WTC11 (cell line): ENCODE data around the gene ERP29. TPM values are rescaled to one million over a fixed set of nuclear protein-coding genes. Genes with fewer than 3 reads are reported as not detected.

ENCODE experiments used
- ATAC-seq: fragments of 200-7000 bp; cut with Tn5 transposase; 2 replicates; pipeline ENCODE4 v1.10.0; 2021; ENCODE audit warnings: mild to moderate bottlenecking, moderate library complexity
- CTCF ChIA-PET: fragments of 300-600 bp; sonication (Branson Sonifier 250); formaldehyde crosslinking; loops from one replicate; lab custom pipeline; 2021; ENCODE audit warnings: antibody characterized with exemption; lab: Charles Lee
- POLR2A ChIA-PET: fragments of 350-600 bp; sonication (Branson Sonifier 250); formaldehyde crosslinking; loops from one replicate; lab custom pipeline; 2021; ENCODE audit warnings: antibody characterized with exemption; lab: Charles Lee
- DNase-seq: peaks from one replicate; pipeline ENCODE4 v3.0.0; 2021; ENCODE audit warnings: low spot score
- H3K27ac Mint-ChIP-seq: 2 replicates; pipeline ENCODE4 v1.8.0; 2021; ENCODE audit warnings: mixed read lengths
- H3K27me3 Mint-ChIP-seq: 2 replicates; pipeline ENCODE4 v1.8.0; 2021; ENCODE audit warnings: low read depth, mild to moderate bottlenecking, moderate library complexity, mixed read lengths
- H3K36me3 Mint-ChIP-seq: 2 replicates; pipeline ENCODE4 v1.8.0; 2021; ENCODE audit warnings: mixed read lengths
- H3K4me1 Mint-ChIP-seq: 2 replicates; pipeline ENCODE4 v1.8.0; 2022; ENCODE audit warnings: mixed read lengths
- H3K4me3 Mint-ChIP-seq: 2 replicates; pipeline ENCODE4 v1.8.0; 2021; ENCODE audit warnings: mild to moderate bottlenecking, moderate library complexity, mixed read lengths
- H3K9me3 Mint-ChIP-seq: 2 replicates; pipeline ENCODE4 v1.8.0; 2021; ENCODE audit warnings: mixed read lengths
- EMX1 ChIP-seq: fragments of 250-450 bp; sonication (Bioruptor Pico); IDR thresholded peaks from 2 replicates; pipeline ENCODE4 v1.8.0; 2021; ENCODE audit warnings: mild to moderate bottlenecking
- FOXJ3 ChIP-seq: sonication (generic); formaldehyde crosslinking; IDR thresholded peaks from 2 replicates; pipeline ENCODE4 v1.9.0; 2021; ENCODE audit warnings: missing genetic modification reagents, mild to moderate bottlenecking, borderline replicate concordance
- FOXP1 ChIP-seq: sonication (generic); formaldehyde crosslinking; IDR thresholded peaks from 2 replicates; pipeline ENCODE4 v1.8.0; 2022; ENCODE audit warnings: missing genetic modification reagents, mild to moderate bottlenecking, moderate library complexity, borderline replicate concordance
- GABPB1 ChIP-seq: sonication (generic); formaldehyde crosslinking; IDR thresholded peaks from 2 replicates; pipeline ENCODE4 v1.8.1; 2023; ENCODE audit warnings: mild to moderate bottlenecking, missing genetic modification reagents
- JUN ChIP-seq: sonication (generic); formaldehyde crosslinking; IDR thresholded peaks from 2 replicates; pipeline ENCODE4 v1.8.0; 2023; ENCODE audit warnings: mild to moderate bottlenecking, missing genetic modification reagents
- KAT7 ChIP-seq: sonication (generic); formaldehyde crosslinking; IDR thresholded peaks from 2 replicates; pipeline ENCODE4 v1.8.1; 2023; ENCODE audit warnings: missing genetic modification reagents, mild to moderate bottlenecking, borderline replicate concordance
- NR2C2 ChIP-seq: sonication (generic); formaldehyde crosslinking; IDR thresholded peaks from 2 replicates; pipeline ENCODE4 v1.8.0; 2022; ENCODE audit warnings: mild to moderate bottlenecking, missing genetic modification reagents
- OVOL2 ChIP-seq: fragments of 250-450 bp; sonication (Bioruptor Pico); IDR thresholded peaks from 2 replicates; pipeline ENCODE4 v1.9.0; 2021; ENCODE audit warnings: mild to moderate bottlenecking, borderline replicate concordance
- SMAD4 ChIP-seq: sonication (generic); formaldehyde crosslinking; IDR thresholded peaks from 2 replicates; pipeline ENCODE4 v1.8.0; 2022; ENCODE audit warnings: mild to moderate bottlenecking, missing genetic modification reagents
- TEAD1 ChIP-seq: sonication (generic); formaldehyde crosslinking; IDR thresholded peaks from 2 replicates; pipeline ENCODE4 v1.8.0; 2022; ENCODE audit warnings: mild to moderate bottlenecking, missing genetic modification reagents
- TEAD4 ChIP-seq: sonication (generic); formaldehyde crosslinking; IDR thresholded peaks from 2 replicates; pipeline ENCODE4 v1.8.0; 2022; ENCODE audit warnings: mild to moderate bottlenecking, missing genetic modification reagents
- ZNF121 ChIP-seq: sonication (generic); formaldehyde crosslinking; IDR thresholded peaks from 2 replicates; pipeline ENCODE4 v1.8.0; 2023; ENCODE audit warnings: missing genetic modification reagents
- ZNF219 ChIP-seq: sonication (generic); formaldehyde crosslinking; IDR thresholded peaks from 2 replicates; pipeline ENCODE4 v1.8.0; 2023; ENCODE audit warnings: missing genetic modification reagents, mild to moderate bottlenecking, borderline replicate concordance
- ZNF416 ChIP-seq: fragments of 250-450 bp; sonication (Bioruptor Pico); IDR thresholded peaks from 2 replicates; pipeline ENCODE4 v1.9.0; 2021; ENCODE audit warnings: mild to moderate bottlenecking, inconsistent platforms
- total RNA-seq: library from RNA; stranded (reverse); gene quantifications from 3 replicates; pipeline ENCODE4 v1.2.3, GENCODE V29; 2021
- TF ChIP-seq, protein P1 (sequence below): fragments of 200-600 bp; IDR thresholded peaks from 2 replicates; pipeline ENCODE4 v1.8.0; 2022; ENCODE audit warnings: antibody characterized with exemption
- TF ChIP-seq, protein P2 (sequence below): sonication (generic); formaldehyde crosslinking; IDR thresholded peaks from 2 replicates; pipeline ENCODE4 v1.8.1; 2022; ENCODE audit warnings: low read depth, mild to moderate bottlenecking, moderate library complexity, missing genetic modification reagents, borderline replicate concordance
- TF ChIP-seq, protein P3 (sequence below): sonication (generic); formaldehyde crosslinking; IDR thresholded peaks from 2 replicates; pipeline ENCODE4 v1.8.0; 2023; ENCODE audit warnings: mild to moderate bottlenecking, missing genetic modification reagents
- TF ChIP-seq, protein P4 (sequence below): fragments of 250-450 bp; sonication (Bioruptor Pico); IDR thresholded peaks from 2 replicates; pipeline ENCODE4 v2.1.2; 2022; ENCODE audit warnings: mild to moderate bottlenecking, moderate library complexity
- TF ChIP-seq, protein P5 (sequence below): sonication (generic); formaldehyde crosslinking; IDR thresholded peaks from 2 replicates; pipeline ENCODE4 v1.8.0; 2022; ENCODE audit warnings: mild to moderate bottlenecking, missing genetic modification reagents
- TF ChIP-seq, protein P6 (sequence below): fragments of 250-450 bp; sonication (Bioruptor Pico); IDR thresholded peaks from 2 replicates; pipeline ENCODE4 v1.9.0; 2021; ENCODE audit warnings: mild to moderate bottlenecking, borderline replicate concordance
- TF ChIP-seq, protein P7 (sequence below): sonication (generic); formaldehyde crosslinking; IDR thresholded peaks from 2 replicates; pipeline ENCODE4 v1.8.0; 2023; ENCODE audit warnings: missing genetic modification reagents

The ERP29 gene
- total RNA-seq, 1 experiment from 2014 or later: 162 TPM

DNA sequence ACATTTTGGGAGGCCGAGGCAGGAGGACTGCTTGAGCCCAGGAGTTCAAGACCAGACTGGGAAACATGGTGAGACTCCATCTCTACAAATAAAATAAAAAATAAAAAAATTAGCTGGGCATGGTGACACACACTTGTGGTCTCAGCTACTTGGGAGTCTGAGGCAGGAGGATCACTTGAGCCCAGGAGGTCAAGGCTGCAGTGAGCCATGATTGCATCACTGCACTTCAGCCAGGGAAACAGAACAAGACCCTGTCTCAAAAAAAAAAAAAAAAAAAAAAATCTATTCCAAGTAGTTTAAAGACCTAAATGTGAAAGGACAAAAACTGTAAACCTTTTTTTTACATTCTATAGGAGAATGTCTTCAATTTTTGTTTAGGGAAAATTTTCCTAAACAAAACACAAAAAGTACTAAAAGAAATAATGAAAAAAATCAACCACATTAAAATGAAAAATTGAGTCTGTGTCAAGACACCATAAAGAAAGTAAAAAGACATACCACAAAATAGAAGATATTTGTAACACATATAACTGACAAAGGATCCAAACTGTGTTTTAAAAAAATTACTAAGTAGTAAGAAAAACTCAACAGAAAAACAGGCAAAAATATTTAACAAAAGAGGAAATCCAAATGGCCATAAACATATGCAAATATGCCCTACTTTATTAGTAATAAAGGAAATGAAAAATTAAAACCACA, 17.3 kb upstream of the ERP29 start:
- ATAC-seq: no peak

DNA sequence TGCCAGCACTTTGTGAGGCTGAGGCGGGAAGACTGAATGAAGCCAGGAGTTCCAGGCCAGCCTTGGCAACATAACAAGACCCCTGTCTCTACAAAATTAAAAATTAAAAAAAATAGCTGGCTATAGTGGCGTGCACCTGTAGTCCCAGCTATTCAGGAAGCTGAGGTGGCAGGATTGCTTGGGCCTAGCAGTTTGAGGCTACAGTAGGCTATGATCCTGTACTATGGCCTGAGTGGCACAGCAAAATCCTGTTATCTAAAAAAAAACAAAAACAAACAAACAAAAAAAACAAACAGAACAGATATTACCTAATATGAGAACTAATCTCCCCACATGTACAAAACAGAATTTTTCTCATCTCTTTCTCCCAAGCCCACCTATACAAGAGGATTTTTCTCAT, 15.9 kb upstream of the ERP29 start:
- DNase-seq: no peak
- no peak overlapping the region for H3K27ac Mint-ChIP-seq
- no peak for ATAC-seq
- H3K9me3 Mint-ChIP-seq: no peaks in the 10 kb centered on the region
- TF ChIP-seq OVOL2: no peak
- TF ChIP-seq FOXP1 (CRISPR knock-in tag): no peak
- TF ChIP-seq, protein P1, sequence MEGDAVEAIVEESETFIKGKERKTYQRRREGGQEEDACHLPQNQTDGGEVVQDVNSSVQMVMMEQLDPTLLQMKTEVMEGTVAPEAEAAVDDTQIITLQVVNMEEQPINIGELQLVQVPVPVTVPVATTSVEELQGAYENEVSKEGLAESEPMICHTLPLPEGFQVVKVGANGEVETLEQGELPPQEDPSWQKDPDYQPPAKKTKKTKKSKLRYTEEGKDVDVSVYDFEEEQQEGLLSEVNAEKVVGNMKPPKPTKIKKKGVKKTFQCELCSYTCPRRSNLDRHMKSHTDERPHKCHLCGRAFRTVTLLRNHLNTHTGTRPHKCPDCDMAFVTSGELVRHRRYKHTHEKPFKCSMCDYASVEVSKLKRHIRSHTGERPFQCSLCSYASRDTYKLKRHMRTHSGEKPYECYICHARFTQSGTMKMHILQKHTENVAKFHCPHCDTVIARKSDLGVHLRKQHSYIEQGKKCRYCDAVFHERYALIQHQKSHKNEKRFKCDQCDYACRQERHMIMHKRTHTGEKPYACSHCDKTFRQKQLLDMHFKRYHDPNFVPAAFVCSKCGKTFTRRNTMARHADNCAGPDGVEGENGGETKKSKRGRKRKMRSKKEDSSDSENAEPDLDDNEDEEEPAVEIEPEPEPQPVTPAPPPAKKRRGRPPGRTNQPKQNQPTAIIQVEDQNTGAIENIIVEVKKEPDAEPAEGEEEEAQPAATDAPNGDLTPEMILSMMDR: no peak
- no peak for TF ChIP-seq ZNF416 (CRISPR knock-in tag)
- no peak for TF ChIP-seq ZNF121
- TF ChIP-seq JUN: no peak
- TF ChIP-seq, protein P2, sequence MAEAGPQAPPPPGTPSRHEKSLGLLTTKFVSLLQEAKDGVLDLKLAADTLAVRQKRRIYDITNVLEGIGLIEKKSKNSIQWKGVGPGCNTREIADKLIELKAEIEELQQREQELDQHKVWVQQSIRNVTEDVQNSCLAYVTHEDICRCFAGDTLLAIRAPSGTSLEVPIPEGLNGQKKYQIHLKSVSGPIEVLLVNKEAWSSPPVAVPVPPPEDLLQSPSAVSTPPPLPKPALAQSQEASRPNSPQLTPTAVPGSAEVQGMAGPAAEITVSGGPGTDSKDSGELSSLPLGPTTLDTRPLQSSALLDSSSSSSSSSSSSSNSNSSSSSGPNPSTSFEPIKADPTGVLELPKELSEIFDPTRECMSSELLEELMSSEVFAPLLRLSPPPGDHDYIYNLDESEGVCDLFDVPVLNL (CRISPR knock-in tag): no peak
- TF ChIP-seq, protein P3, sequence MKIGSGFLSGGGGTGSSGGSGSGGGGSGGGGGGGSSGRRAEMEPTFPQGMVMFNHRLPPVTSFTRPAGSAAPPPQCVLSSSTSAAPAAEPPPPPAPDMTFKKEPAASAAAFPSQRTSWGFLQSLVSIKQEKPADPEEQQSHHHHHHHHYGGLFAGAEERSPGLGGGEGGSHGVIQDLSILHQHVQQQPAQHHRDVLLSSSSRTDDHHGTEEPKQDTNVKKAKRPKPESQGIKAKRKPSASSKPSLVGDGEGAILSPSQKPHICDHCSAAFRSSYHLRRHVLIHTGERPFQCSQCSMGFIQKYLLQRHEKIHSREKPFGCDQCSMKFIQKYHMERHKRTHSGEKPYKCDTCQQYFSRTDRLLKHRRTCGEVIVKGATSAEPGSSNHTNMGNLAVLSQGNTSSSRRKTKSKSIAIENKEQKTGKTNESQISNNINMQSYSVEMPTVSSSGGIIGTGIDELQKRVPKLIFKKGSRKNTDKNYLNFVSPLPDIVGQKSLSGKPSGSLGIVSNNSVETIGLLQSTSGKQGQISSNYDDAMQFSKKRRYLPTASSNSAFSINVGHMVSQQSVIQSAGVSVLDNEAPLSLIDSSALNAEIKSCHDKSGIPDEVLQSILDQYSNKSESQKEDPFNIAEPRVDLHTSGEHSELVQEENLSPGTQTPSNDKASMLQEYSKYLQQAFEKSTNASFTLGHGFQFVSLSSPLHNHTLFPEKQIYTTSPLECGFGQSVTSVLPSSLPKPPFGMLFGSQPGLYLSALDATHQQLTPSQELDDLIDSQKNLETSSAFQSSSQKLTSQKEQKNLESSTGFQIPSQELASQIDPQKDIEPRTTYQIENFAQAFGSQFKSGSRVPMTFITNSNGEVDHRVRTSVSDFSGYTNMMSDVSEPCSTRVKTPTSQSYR (CRISPR knock-in tag): no peak
- no peak for TF ChIP-seq EMX1 (CRISPR knock-in tag)
- no peak for TF ChIP-seq TEAD1 (CRISPR knock-in tag)
- TF ChIP-seq NR2C2 (CRISPR knock-in tag): no peak
- no peaks in the 10 kb centered on the region for H3K27me3 Mint-ChIP-seq
- H3K4me3 Mint-ChIP-seq: no peak overlapping the region
- ChIA-PET POLR2A (no interaction called here), CTCF (interaction anchor here (1.0 kb wide), 1 partner anchor 12 kb away, joined by 3 read pairs; no protein-coding TSS in a partner anchor)
- H3K36me3 Mint-ChIP-seq: no peaks in the 10 kb centered on the region
- H3K4me1 Mint-ChIP-seq: peaks cover 9% of the 10 kb centered on the region

More for the DNA sequence above, 17.3 kb upstream of the ERP29 start:
- no peak for DNase-seq
- Mint-ChIP-seq H3K4me3 (no peak overlapping the region), H3K27ac (no peak overlapping the region), H3K27me3 (no peaks in the 10 kb centered on the region), H3K4me1 (peaks cover 9% of the 10 kb centered on the region), H3K36me3 (no peaks in the 10 kb centered on the region), H3K9me3 (no peaks in the 10 kb centered on the region)
- TF ChIP-seq, protein P4, sequence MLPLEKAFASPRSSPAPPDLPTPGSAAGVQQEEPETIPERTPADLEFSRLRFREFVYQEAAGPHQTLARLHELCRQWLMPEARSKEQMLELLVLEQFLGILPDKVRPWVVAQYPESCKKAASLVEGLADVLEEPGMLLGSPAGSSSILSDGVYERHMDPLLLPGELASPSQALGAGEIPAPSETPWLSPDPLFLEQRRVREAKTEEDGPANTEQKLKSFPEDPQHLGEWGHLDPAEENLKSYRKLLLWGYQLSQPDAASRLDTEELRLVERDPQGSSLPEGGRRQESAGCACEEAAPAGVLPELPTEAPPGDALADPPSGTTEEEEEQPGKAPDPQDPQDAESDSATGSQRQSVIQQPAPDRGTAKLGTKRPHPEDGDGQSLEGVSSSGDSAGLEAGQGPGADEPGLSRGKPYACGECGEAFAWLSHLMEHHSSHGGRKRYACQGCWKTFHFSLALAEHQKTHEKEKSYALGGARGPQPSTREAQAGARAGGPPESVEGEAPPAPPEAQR (CRISPR knock-in tag): no peak
- no peak for TF ChIP-seq SMAD4 (CRISPR knock-in tag)
- no peak for TF ChIP-seq ZNF219 (CRISPR knock-in tag)
- TF ChIP-seq, protein P5, sequence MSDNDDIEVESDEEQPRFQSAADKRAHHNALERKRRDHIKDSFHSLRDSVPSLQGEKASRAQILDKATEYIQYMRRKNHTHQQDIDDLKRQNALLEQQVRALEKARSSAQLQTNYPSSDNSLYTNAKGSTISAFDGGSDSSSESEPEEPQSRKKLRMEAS: no peak
- no peak for TF ChIP-seq GABPB1 (CRISPR knock-in tag)
- TF ChIP-seq KAT7 (CRISPR knock-in tag): no peak
- TF ChIP-seq, protein P6, sequence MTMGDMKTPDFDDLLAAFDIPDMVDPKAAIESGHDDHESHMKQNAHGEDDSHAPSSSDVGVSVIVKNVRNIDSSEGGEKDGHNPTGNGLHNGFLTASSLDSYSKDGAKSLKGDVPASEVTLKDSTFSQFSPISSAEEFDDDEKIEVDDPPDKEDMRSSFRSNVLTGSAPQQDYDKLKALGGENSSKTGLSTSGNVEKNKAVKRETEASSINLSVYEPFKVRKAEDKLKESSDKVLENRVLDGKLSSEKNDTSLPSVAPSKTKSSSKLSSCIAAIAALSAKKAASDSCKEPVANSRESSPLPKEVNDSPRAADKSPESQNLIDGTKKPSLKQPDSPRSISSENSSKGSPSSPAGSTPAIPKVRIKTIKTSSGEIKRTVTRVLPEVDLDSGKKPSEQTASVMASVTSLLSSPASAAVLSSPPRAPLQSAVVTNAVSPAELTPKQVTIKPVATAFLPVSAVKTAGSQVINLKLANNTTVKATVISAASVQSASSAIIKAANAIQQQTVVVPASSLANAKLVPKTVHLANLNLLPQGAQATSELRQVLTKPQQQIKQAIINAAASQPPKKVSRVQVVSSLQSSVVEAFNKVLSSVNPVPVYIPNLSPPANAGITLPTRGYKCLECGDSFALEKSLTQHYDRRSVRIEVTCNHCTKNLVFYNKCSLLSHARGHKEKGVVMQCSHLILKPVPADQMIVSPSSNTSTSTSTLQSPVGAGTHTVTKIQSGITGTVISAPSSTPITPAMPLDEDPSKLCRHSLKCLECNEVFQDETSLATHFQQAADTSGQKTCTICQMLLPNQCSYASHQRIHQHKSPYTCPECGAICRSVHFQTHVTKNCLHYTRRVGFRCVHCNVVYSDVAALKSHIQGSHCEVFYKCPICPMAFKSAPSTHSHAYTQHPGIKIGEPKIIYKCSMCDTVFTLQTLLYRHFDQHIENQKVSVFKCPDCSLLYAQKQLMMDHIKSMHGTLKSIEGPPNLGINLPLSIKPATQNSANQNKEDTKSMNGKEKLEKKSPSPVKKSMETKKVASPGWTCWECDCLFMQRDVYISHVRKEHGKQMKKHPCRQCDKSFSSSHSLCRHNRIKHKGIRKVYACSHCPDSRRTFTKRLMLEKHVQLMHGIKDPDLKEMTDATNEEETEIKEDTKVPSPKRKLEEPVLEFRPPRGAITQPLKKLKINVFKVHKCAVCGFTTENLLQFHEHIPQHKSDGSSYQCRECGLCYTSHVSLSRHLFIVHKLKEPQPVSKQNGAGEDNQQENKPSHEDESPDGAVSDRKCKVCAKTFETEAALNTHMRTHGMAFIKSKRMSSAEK (CRISPR knock-in tag): no peak
- no peak for TF ChIP-seq FOXJ3
- TF ChIP-seq, protein P7, sequence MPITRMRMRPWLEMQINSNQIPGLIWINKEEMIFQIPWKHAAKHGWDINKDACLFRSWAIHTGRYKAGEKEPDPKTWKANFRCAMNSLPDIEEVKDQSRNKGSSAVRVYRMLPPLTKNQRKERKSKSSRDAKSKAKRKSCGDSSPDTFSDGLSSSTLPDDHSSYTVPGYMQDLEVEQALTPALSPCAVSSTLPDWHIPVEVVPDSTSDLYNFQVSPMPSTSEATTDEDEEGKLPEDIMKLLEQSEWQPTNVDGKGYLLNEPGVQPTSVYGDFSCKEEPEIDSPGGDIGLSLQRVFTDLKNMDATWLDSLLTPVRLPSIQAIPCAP (CRISPR knock-in tag): no peak
- TF ChIP-seq ZNF121: no peak
- TF ChIP-seq TEAD4 (CRISPR knock-in tag): no peak
- ChIA-PET POLR2A (no interaction called here), CTCF (interaction anchor here (0.6 to 1.0 kb wide), 2 partner anchors 17 to 51 kb away, joined by 3 read pairs; partner anchors contain the start of genes ERP29 and TMEM116)
